AG04449 (cell line): ENCODE results near the gene MDM4.

Experiments
- CTCF ChIA-PET: fragments of 350-600 bp; formaldehyde crosslinking; extraction: SDS; loops from one replicate; lab custom pipeline; 2021; ENCODE audit warnings: antibody characterized with exemption; lab: Yijun Ruan, JAX
- POLR2A ChIA-PET: fragments of 400-600, 350-600 bp; formaldehyde crosslinking; extraction: SDS; loops from one replicate; lab custom pipeline; 2020; ENCODE audit warnings: antibody characterized with exemption, inconsistent platforms; lab: Yijun Ruan, JAX
- DNase-seq: peaks from one replicate; pipeline ENCODE4 v3.0.0-alpha.2; 2010; ENCODE audit warnings: low read depth, low spot score
- H3K4me3 ChIP-seq: 2 replicates; pipeline ENCODE4 v1.5.1; 2011; ENCODE audit warnings: low read depth, mild to moderate bottlenecking, control low read depth, low read length
- CTCF ChIP-seq: IDR thresholded peaks from one replicate; pipeline ENCODE4 v1.5.1; 2011; ENCODE audit warnings: mild to moderate bottlenecking, moderate library complexity, low read length, control low read depth, inconsistent platforms; ENCODE audit not compliant: insufficient read depth; ENCODE audit errors: missing control alignments

MDM4 gene

GRCh38 chr1:204605791-204606190 is 89.6 kb downstream of the MDM4 start:
- no peak for DNase-seq
- ChIA-PET CTCF (no interaction called here), POLR2A (no interaction called here)
- H3K4me3 ChIP-seq, result no peak overlapping the region
- TF ChIP-seq CTCF, result no peak
